ENCODE data around the gene GET3. TPM values are rescaled to one million over a fixed set of nuclear protein-coding genes. Genes with fewer than 3 reads are reported as not detected.

GET3 gene
- total and polyA plus RNA-seq, 4 donors: 22.8 to 44.1 (median 27.2) TPM

DNA sequence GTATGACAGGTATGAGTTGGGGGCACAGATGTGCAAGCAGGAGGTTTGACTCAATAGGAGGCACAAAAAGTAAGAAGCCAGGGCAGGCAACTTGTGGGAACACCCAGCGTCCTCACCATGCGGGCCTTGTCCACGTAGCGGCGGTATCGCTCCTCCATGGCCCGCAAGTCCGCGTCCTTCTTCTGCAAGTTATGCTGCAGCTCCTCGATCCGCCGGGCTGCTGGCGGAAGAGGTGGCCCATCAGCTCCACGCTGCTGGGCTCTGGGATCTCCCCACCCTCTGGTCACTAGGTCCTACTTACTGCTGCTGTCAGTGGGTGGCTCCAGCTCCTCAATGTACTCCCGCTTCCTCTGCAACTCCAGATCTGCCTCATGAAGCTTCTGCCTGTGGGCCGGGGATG is 27.4 kb downstream of the GET3 start:
- no peaks in the 10 kb centered on the region for H3K27me3 ChIP-seq (ENCODE audit: control insufficient read depth in 4 of 4, insufficient read depth in 4 of 4, low read length in 3 of 4)
- H3K4me1 ChIP-seq (ENCODE audit: control insufficient read depth in 4 of 4, insufficient read depth in 4 of 4, low read length in 3 of 4): peaks cover 0 to 14% (median under 1%) of the 10 kb centered on the region in 4 donors
- H3K27ac ChIP-seq (ENCODE audit: low read depth in 1 of 2, low read length in 2 of 2): no peak overlapping the region
- TF ChIP-seq TAF1 (conservative IDR thresholded peaks at IDR 0.05): no peak
- TF ChIP-seq CTCF (IDR thresholded peaks at IDR 0.05; ENCODE audit: low read depth, low read length, missing input control): no peak
- TF ChIP-seq, protein P1, sequence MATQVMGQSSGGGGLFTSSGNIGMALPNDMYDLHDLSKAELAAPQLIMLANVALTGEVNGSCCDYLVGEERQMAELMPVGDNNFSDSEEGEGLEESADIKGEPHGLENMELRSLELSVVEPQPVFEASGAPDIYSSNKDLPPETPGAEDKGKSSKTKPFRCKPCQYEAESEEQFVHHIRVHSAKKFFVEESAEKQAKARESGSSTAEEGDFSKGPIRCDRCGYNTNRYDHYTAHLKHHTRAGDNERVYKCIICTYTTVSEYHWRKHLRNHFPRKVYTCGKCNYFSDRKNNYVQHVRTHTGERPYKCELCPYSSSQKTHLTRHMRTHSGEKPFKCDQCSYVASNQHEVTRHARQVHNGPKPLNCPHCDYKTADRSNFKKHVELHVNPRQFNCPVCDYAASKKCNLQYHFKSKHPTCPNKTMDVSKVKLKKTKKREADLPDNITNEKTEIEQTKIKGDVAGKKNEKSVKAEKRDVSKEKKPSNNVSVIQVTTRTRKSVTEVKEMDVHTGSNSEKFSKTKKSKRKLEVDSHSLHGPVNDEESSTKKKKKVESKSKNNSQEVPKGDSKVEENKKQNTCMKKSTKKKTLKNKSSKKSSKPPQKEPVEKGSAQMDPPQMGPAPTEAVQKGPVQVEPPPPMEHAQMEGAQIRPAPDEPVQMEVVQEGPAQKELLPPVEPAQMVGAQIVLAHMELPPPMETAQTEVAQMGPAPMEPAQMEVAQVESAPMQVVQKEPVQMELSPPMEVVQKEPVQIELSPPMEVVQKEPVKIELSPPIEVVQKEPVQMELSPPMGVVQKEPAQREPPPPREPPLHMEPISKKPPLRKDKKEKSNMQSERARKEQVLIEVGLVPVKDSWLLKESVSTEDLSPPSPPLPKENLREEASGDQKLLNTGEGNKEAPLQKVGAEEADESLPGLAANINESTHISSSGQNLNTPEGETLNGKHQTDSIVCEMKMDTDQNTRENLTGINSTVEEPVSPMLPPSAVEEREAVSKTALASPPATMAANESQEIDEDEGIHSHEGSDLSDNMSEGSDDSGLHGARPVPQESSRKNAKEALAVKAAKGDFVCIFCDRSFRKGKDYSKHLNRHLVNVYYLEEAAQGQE (IDR thresholded peaks at IDR 0.05): no peak
- no peak overlapping the region for H3K9ac ChIP-seq (ENCODE audit: low read depth in 1 of 2, low read length in 2 of 2)
- no peaks in the 10 kb centered on the region for H3K9me3 ChIP-seq (ENCODE audit: control insufficient read depth in 4 of 4, low read length in 3 of 4)
- 98% methylated on average over 16 of the region's 16 CpGs for WGBS
- no peak overlapping the region for H3K4me3 ChIP-seq (ENCODE audit: low read depth in 1 of 3, low read length in 3 of 3)
- peaks cover 5 to 25% (median 10%) of the 10 kb centered on the region in 4 donors for H3K36me3 ChIP-seq (ENCODE audit: control insufficient read depth in 4 of 4, insufficient read depth in 3 of 4, low read depth in 1 of 4, low read length in 3 of 4)
- DNase-seq (ENCODE audit: low spot score): no peak

DNA sequence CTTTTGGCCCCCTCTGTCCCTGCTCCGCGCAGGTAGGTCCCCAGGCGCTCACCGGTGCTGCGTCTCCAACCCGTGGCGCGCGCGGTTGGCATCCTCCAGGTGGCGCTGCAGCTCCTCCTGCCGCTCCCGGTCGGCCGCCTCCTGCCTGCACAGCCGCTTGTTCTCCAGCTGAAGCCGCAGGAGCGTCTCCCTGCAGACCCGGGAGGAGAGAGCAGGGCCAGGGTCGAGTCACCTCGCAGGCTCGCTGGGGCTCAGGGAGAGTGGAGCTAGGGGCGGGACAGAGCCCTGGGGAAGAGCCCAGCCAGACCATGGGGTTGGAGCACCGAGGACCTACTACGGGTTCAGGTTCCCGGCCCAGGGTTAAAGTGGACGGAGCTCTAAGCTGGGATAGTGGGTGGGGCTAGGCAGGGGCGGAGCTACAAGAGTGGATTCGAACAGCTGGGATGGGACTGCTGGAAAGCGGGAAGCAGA is 28.8 kb downstream of the GET3 start:
- Histone ChIP-seq H3K27me3 (ENCODE audit: control insufficient read depth in 4 of 4, insufficient read depth in 4 of 4, low read length in 3 of 4) (no peaks in the 10 kb centered on the region), H3K4me3 (ENCODE audit: low read depth in 1 of 3, low read length in 3 of 3) (peak overlapping the region; percentile 36 to 52 (median 41)), H3K9me3 (ENCODE audit: control insufficient read depth in 4 of 4, low read length in 3 of 4) (no peaks in the 10 kb centered on the region), H3K9ac (ENCODE audit: low read depth in 1 of 2, low read length in 2 of 2) (no peak overlapping the region), H3K27ac (ENCODE audit: low read depth in 1 of 2, low read length in 2 of 2) (peak overlapping the region in 1 of 2 donors; percentile 35), H3K36me3 (ENCODE audit: control insufficient read depth in 4 of 4, insufficient read depth in 3 of 4, low read depth in 1 of 4, low read length in 3 of 4) (peaks cover 7 to 33% (median 12%) of the 10 kb centered on the region in 4 donors), H3K4me1 (ENCODE audit: control insufficient read depth in 4 of 4, insufficient read depth in 4 of 4, low read length in 3 of 4) (peaks cover 0 to 14% (median under 1%) of the 10 kb centered on the region in 4 donors)
- peak; percentile 93 for DNase-seq (ENCODE audit: low spot score)
- WGBS: 60% methylated on average over 30 of the region's 30 CpGs
- TF ChIP-seq MAX (IDR thresholded peaks at IDR 0.05) (no peak), RAD21 (IDR thresholded peaks at IDR 0.05) (peak; percentile 66 to 92), JUND (IDR thresholded peaks at IDR 0.05) (no peak), CTCF (IDR thresholded peaks at IDR 0.05; ENCODE audit: low read depth, low read length, missing input control) (peak; percentile 54)

DNA sequence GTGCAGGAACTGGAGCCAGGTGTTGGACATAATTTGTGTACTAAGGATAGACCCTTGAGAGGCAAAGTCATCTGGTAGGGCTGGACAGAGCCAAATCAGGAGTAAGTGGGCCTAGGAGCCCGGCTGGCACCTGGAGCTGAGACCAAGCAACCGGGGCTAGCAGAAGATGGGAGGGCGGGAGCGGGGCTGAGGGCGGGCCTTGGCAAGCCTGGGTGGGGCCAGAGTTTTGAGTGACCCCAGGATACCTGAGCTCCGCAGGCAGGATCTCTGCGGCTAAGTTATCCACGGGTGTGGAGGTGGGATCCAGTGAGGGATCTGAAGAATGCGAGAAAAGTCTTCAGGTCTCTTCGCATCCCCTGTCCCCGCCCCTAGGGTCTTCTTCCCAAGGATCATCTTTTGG is 29.9 kb downstream of the GET3 start:
- TF ChIP-seq FOXA2 (IDR thresholded peaks at IDR 0.05) (no peak), SP1 (IDR thresholded peaks at IDR 0.05) (no peak), HNF4G (IDR thresholded peaks at IDR 0.05) (no peak), YY1 (IDR thresholded peaks at IDR 0.05) (no peak), EGR1 (IDR thresholded peaks at IDR 0.05; ENCODE audit: low read depth in 2 of 2) (no peak), JUND (IDR thresholded peaks at IDR 0.05) (no peak)
- TF ChIP-seq, protein P1 (IDR thresholded peaks at IDR 0.05): no peak
- TF ChIP-seq, protein P2, sequence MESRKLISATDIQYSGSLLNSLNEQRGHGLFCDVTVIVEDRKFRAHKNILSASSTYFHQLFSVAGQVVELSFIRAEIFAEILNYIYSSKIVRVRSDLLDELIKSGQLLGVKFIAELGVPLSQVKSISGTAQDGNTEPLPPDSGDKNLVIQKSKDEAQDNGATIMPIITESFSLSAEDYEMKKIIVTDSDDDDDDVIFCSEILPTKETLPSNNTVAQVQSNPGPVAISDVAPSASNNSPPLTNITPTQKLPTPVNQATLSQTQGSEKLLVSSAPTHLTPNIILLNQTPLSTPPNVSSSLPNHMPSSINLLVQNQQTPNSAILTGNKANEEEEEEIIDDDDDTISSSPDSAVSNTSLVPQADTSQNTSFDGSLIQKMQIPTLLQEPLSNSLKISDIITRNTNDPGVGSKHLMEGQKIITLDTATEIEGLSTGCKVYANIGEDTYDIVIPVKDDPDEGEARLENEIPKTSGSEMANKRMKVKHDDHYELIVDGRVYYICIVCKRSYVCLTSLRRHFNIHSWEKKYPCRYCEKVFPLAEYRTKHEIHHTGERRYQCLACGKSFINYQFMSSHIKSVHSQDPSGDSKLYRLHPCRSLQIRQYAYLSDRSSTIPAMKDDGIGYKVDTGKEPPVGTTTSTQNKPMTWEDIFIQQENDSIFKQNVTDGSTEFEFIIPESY (IDR thresholded peaks at IDR 0.05): no peak

More for the DNA sequence above, 29.9 kb downstream of the GET3 start:
- no peak overlapping the region for H3K4me3 ChIP-seq (ENCODE audit: low read depth in 1 of 3, low read length in 3 of 3)
- H3K27ac ChIP-seq (ENCODE audit: low read depth in 1 of 2, low read length in 2 of 2): no peak overlapping the region
- no peak for DNase-seq (ENCODE audit: low spot score)
- no peak overlapping the region for H3K9ac ChIP-seq (ENCODE audit: low read depth in 1 of 2, low read length in 2 of 2)
- H3K27me3 ChIP-seq (ENCODE audit: control insufficient read depth in 4 of 4, insufficient read depth in 4 of 4, low read length in 3 of 4): no peaks in the 10 kb centered on the region
- H3K4me1 ChIP-seq (ENCODE audit: control insufficient read depth in 4 of 4, insufficient read depth in 4 of 4, low read length in 3 of 4): peaks cover 0 to 14% (median under 1%) of the 10 kb centered on the region in 4 donors
- peaks cover 9 to 34% (median 14%) of the 10 kb centered on the region in 4 donors for H3K36me3 ChIP-seq (ENCODE audit: control insufficient read depth in 4 of 4, insufficient read depth in 3 of 4, low read depth in 1 of 4, low read length in 3 of 4)
- no peaks in the 10 kb centered on the region for H3K9me3 ChIP-seq (ENCODE audit: control insufficient read depth in 4 of 4, low read length in 3 of 4)
- 98% methylated on average over 11 of the region's 11 CpGs for WGBS

Measured in liver (tissue), 9 donors.